ENCODE measurements around the gene HOXA13.
A peak's percentile ranks its signal among the peaks of the same experiment; 100 is the strongest.

The HOXA13 gene

GRCh38 chr7:27215356-27215755, 15.5 kb upstream of the HOXA13 start:
- no peaks in the 10 kb centered on the region for H3K9me3 Mint-ChIP-seq
- H3K27me3 Mint-ChIP-seq, result peaks cover 98% of the 10 kb centered on the region
- H3K36me3 Mint-ChIP-seq, result no peaks in the 10 kb centered on the region
- no peak for ATAC-seq
- no peak overlapping the region for H3K27ac Mint-ChIP-seq
- peaks cover 27% of the 10 kb centered on the region for H3K4me1 Mint-ChIP-seq
- no peak overlapping the region for H3K4me3 Mint-ChIP-seq

GRCh38 chr7:27214239-27214950, 14.5 kb upstream of the HOXA13 start:
- Mint-ChIP-seq H3K4me3 (no peak overlapping the region), H3K4me1 (peaks cover 23% of the 10 kb centered on the region), H3K36me3 (no peaks in the 10 kb centered on the region), H3K27ac (no peak overlapping the region), H3K27me3 (peaks cover 99% of the 10 kb centered on the region), H3K9me3 (no peaks in the 10 kb centered on the region)
- ATAC-seq, result no peak

- Mint-ChIP-seq H3K4me3 (no peak overlapping the region), H3K36me3 (no peaks in the 10 kb centered on the region), H3K27me3 (peaks cover 99% of the 10 kb centered on the region), H3K4me1 (peaks cover 23% of the 10 kb centered on the region), H3K9me3 (no peaks in the 10 kb centered on the region), H3K27ac (no peak overlapping the region)
- no peak for ATAC-seq
These were observed 13.7 kb upstream of the HOXA13 start for GRCh38 chr7:27213433-27214238.

- no peak overlapping the region for H3K4me3 Mint-ChIP-seq
These were observed 12.9 kb upstream of the HOXA13 start for GRCh38 chr7:27212497-27213432.

GRCh38 chr7:27211764-27212204, 11.9 kb upstream of the HOXA13 start:
- Mint-ChIP-seq H3K9me3 (no peaks in the 10 kb centered on the region), H3K27ac (no peak overlapping the region), H3K36me3 (no peaks in the 10 kb centered on the region), H3K27me3 (peaks cover 99% of the 10 kb centered on the region), H3K4me1 (peaks cover 23% of the 10 kb centered on the region), H3K4me3 (no peak overlapping the region)
- no peak for ATAC-seq

More at GRCh38 chr7:27212497-27213432, 12.9 kb upstream of the HOXA13 start:
- Mint-ChIP-seq H3K36me3 (no peaks in the 10 kb centered on the region), H3K9me3 (no peaks in the 10 kb centered on the region), H3K27me3 (peaks cover 99% of the 10 kb centered on the region), H3K4me1 (peaks cover 23% of the 10 kb centered on the region), H3K27ac (no peak overlapping the region)
- no peak for ATAC-seq

- no peak overlapping the region for H3K4me3 Mint-ChIP-seq
- H3K27me3 Mint-ChIP-seq, result peaks cover 99% of the 10 kb centered on the region
- H3K9me3 Mint-ChIP-seq, result no peaks in the 10 kb centered on the region
- H3K27ac Mint-ChIP-seq, result no peak overlapping the region
- no peaks in the 10 kb centered on the region for H3K36me3 Mint-ChIP-seq
- ATAC-seq, result no peak
- H3K4me1 Mint-ChIP-seq, result peaks cover 24% of the 10 kb centered on the region
These were observed 11.2 kb upstream of the HOXA13 start for GRCh38 chr7:27211084-27211446.

- peaks cover 29% of the 10 kb centered on the region for H3K4me1 Mint-ChIP-seq
- peak; percentile 61 for ATAC-seq
- no peak overlapping the region for H3K27ac Mint-ChIP-seq
- H3K9me3 Mint-ChIP-seq, result no peaks in the 10 kb centered on the region
- H3K36me3 Mint-ChIP-seq, result no peaks in the 10 kb centered on the region
- H3K4me3 Mint-ChIP-seq, result peak overlapping the region; percentile 58
- H3K27me3 Mint-ChIP-seq, result peaks cover 99% of the 10 kb centered on the region
These were observed 10.7 kb upstream of the HOXA13 start for GRCh38 chr7:27210441-27211083.

GRCh38 chr7:27209933-27210440, 10.1 kb upstream of the HOXA13 start:
- no peaks in the 10 kb centered on the region for H3K9me3 Mint-ChIP-seq
- H3K27ac Mint-ChIP-seq, result no peak overlapping the region
- H3K4me1 Mint-ChIP-seq, result peaks cover 31% of the 10 kb centered on the region
- H3K36me3 Mint-ChIP-seq, result no peaks in the 10 kb centered on the region
- peaks cover 99% of the 10 kb centered on the region for H3K27me3 Mint-ChIP-seq
- peak overlapping the region; percentile 58 for H3K4me3 Mint-ChIP-seq
- no peak for ATAC-seq

- peaks cover 99% of the 10 kb centered on the region for H3K27me3 Mint-ChIP-seq
- H3K4me3 Mint-ChIP-seq, result no peak overlapping the region
- H3K4me1 Mint-ChIP-seq, result peaks cover 31% of the 10 kb centered on the region
- ATAC-seq, result no peak
- no peak overlapping the region for H3K27ac Mint-ChIP-seq
- no peaks in the 10 kb centered on the region for H3K36me3 Mint-ChIP-seq
- H3K9me3 Mint-ChIP-seq, result no peaks in the 10 kb centered on the region
These were observed 9.1 kb upstream of the HOXA13 start for GRCh38 chr7:27208998-27209397.

GRCh38 chr7:27207348-27207985, 7.6 kb upstream of the HOXA13 start:
- H3K27me3 Mint-ChIP-seq, result peaks cover 100% of the 10 kb centered on the region
- no peak overlapping the region for H3K4me3 Mint-ChIP-seq
- H3K36me3 Mint-ChIP-seq, result no peaks in the 10 kb centered on the region
- no peak for ATAC-seq
- no peak overlapping the region for H3K27ac Mint-ChIP-seq
- H3K4me1 Mint-ChIP-seq, result peaks cover 19% of the 10 kb centered on the region
- H3K9me3 Mint-ChIP-seq, result no peaks in the 10 kb centered on the region

GRCh38 chr7:27205325-27206280, 5.7 kb upstream of the HOXA13 start:
- no peak overlapping the region for H3K4me3 Mint-ChIP-seq
- no peaks in the 10 kb centered on the region for H3K36me3 Mint-ChIP-seq
- ATAC-seq, result no peak
- H3K27ac Mint-ChIP-seq, result no peak overlapping the region
- H3K9me3 Mint-ChIP-seq, result no peaks in the 10 kb centered on the region
- H3K27me3 Mint-ChIP-seq, result peaks cover 100% of the 10 kb centered on the region
- H3K4me1 Mint-ChIP-seq, result peaks cover 32% of the 10 kb centered on the region

GRCh38 chr7:27204851-27205322, 5.0 kb upstream of the HOXA13 start:
- Mint-ChIP-seq H3K36me3 (no peaks in the 10 kb centered on the region), H3K9me3 (no peaks in the 10 kb centered on the region), H3K4me1 (peaks cover 32% of the 10 kb centered on the region), H3K27ac (no peak overlapping the region), H3K4me3 (no peak overlapping the region), H3K27me3 (peaks cover 100% of the 10 kb centered on the region)
- no peak for ATAC-seq

GRCh38 chr7:27203964-27204594, 4.2 kb upstream of the HOXA13 start:
- H3K36me3 Mint-ChIP-seq, result no peaks in the 10 kb centered on the region
- H3K9me3 Mint-ChIP-seq, result no peaks in the 10 kb centered on the region
- peaks cover 35% of the 10 kb centered on the region for H3K4me1 Mint-ChIP-seq
- ATAC-seq, result no peak
- H3K27me3 Mint-ChIP-seq, result peaks cover 99% of the 10 kb centered on the region
- no peak overlapping the region for H3K27ac Mint-ChIP-seq
- H3K4me3 Mint-ChIP-seq, result no peak overlapping the region
